CD4-positive, alpha-beta T cell (primary cell): ENCODE data around the gene THAP7. TPM values are rescaled to one million over a fixed set of nuclear protein-coding genes. Genes with fewer than 3 reads are reported as not detected.

Experiments used
- ATAC-seq: fragments of 200-7000 bp; cut with Tn5 transposase; one replicate; pipeline ENCODE4 v1.10.0; 2022; ENCODE audit warnings: mild to moderate bottlenecking; ENCODE audit not compliant: poor library complexity
- CTCF ChIA-PET: fragments of 350-600 bp; sonication (Branson Sonifier 250); formaldehyde crosslinking; loops from one replicate; lab custom pipeline; 2021; ENCODE audit warnings: antibody characterized with exemption, inconsistent platforms; lab: Charles Lee
- POLR2A ChIA-PET: fragments of 350-600 bp; sonication (Branson Sonifier 250); formaldehyde crosslinking; loops from one replicate; lab custom pipeline; 2021; ENCODE audit warnings: antibody characterized with exemption, inconsistent platforms; lab: Charles Lee
- DNase-seq, 14 experiments: peaks; one replicate each; pipeline ENCODE4 v3.0.0-alpha.2; 2013 to 2020; ENCODE audit warnings: mixed read lengths in 2 of 14
- H3K27ac ChIP-seq, 2 donors: one replicate each; pipeline versions ENCODE4 v1.5.1 to v1.7.0; 2013; ENCODE audit warnings: low read length in 2 of 2, low read depth in 1 of 2, mild to moderate bottlenecking in 1 of 2
- H3K27me3 ChIP-seq, 2 experiments: 1 replicate in 1 of 2; 2 replicates in 1 of 2; pipeline versions ENCODE4 v1.6.1 to v1.7.0; 2013; ENCODE audit warnings: low read length in 2 of 2, control low read depth in 1 of 2, mild to moderate bottlenecking in 1 of 2, moderate library complexity in 1 of 2; ENCODE audit not compliant: insufficient read depth in 2 of 2, control insufficient read depth in 1 of 2
- H3K36me3 ChIP-seq: one replicate; pipeline ENCODE4 v1.6.1; 2013; ENCODE audit warnings: low read length, control low read depth; ENCODE audit not compliant: insufficient read depth
- H3K4me1 ChIP-seq: one replicate; pipeline ENCODE4 v1.6.1; 2013; ENCODE audit warnings: low read length, control low read depth; ENCODE audit not compliant: insufficient read depth
- H3K4me3 ChIP-seq: one replicate; pipeline ENCODE4 v1.5.1; 2013; ENCODE audit warnings: mild to moderate bottlenecking, low read length, moderate library complexity
- H3K9me3 ChIP-seq, 2 experiments: 1 replicate in 1 of 2; 2 replicates in 1 of 2; pipeline versions ENCODE4 v1.6.1 to v1.7.0; 2013; ENCODE audit warnings: low read length in 2 of 2, mild to moderate bottlenecking in 2 of 2, control low read depth in 1 of 2, moderate library complexity in 1 of 2; ENCODE audit not compliant: control insufficient read depth in 1 of 2, insufficient read depth in 1 of 2
- H3K27ac Mint-ChIP-seq: one replicate; pipeline ENCODE4 v1.8.0; 2020; ENCODE audit warnings: mixed read lengths
- H3K27me3 Mint-ChIP-seq: one replicate; pipeline ENCODE4 v1.8.0; 2021; ENCODE audit warnings: mixed read lengths
- H3K36me3 Mint-ChIP-seq: one replicate; pipeline ENCODE4 v1.8.0; 2021; ENCODE audit warnings: low read depth, mixed read lengths
- H3K4me1 Mint-ChIP-seq: one replicate; pipeline ENCODE4 v1.8.0; 2021; ENCODE audit warnings: low read depth, mixed read lengths
- H3K4me3 Mint-ChIP-seq: one replicate; pipeline ENCODE4 v1.8.0; 2020; ENCODE audit warnings: mild to moderate bottlenecking, mixed read lengths
- H3K9me3 Mint-ChIP-seq: one replicate; pipeline ENCODE4 v1.8.0; 2020; ENCODE audit warnings: mixed read lengths
- CTCF ChIP-seq: fragments of 200-600 bp; IDR thresholded peaks from one replicate; pipeline ENCODE4 v1.8.0; 2022; ENCODE audit warnings: antibody characterized with exemption, mild to moderate bottlenecking
- intact Hi-C, 2 experiments: fragments of 100-400 bp; cut with DNase I in 1 of 2; cut with micrococcal nuclease in 1 of 2; formaldehyde crosslinking; loops; one replicate each; pipeline versions ENCODE4 v1.15.1 to v1.9.0; 2023 to 2025; cut with DNase I, micrococcal nuclease
- total RNA-seq, 174 experiments: library from RNA in 2 of 174; stranded (reverse) in 2 of 174; gene quantifications; one replicate each; pipeline ENCODE4 v1.2.3 and lab custom pipeline; 2021 to 2026

THAP7 gene
- total RNA-seq, 2 experiments from 2014 or later: 82.7 to 84.0 TPM

DNA sequence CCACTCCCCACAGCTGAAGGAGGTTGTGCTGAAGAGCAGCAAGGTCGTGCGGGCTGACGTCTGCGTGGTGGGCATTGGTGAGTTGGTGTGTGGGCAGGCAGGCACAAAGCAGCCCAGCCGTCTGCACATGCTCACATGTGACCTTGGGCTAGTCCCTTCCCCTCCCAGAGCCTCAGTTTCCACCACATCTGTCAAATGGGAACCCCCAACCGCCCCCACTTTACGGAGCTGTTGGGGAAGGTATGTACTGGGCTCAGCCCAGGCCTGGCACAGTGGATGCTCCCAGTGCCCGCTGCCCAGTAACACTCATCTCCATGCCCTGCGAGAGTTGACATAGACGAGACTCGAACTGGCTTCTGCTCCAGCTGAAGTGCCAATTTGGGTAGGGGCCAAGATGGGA, 24.9 kb downstream of the THAP7 start:
- Mint-ChIP-seq H3K9me3 (no peaks in the 10 kb centered on the region), H3K36me3 (no peaks in the 10 kb centered on the region), H3K4me3 (no peak overlapping the region), H3K27me3 (no peaks in the 10 kb centered on the region), H3K27ac (no peak overlapping the region), H3K4me1 (peaks cover 28% of the 10 kb centered on the region)
- ATAC-seq (no peak), DNase-seq (no peak)
- H3K4me1 ChIP-seq: peaks cover 32% of the 10 kb centered on the region
- TF ChIP-seq CTCF: no peak
- intact Hi-C loops: loop anchor here in 1 of 2 experiments (10.0 kb wide), 1 partner anchor 128 kb away; no protein-coding TSS in a partner anchor
- no peak overlapping the region for H3K4me3 ChIP-seq
- POLR2A ChIA-PET: no interaction called here
- no peaks in the 10 kb centered on the region for H3K36me3 ChIP-seq
- peaks cover 6 to 18% of the 10 kb centered on the region in 2 experiments for H3K9me3 ChIP-seq
- H3K27ac ChIP-seq: no peak overlapping the region
- H3K27me3 ChIP-seq: no peaks in the 10 kb centered on the region
- CTCF ChIA-PET: no interaction called here

- H3K9me3 Mint-ChIP-seq: no peaks in the 10 kb centered on the region
- ATAC-seq (no peak), DNase-seq (no peak)
- H3K4me1 ChIP-seq: peaks cover 26% of the 10 kb centered on the region
- H3K36me3 Mint-ChIP-seq: no peaks in the 10 kb centered on the region
- no peak overlapping the region for H3K27ac Mint-ChIP-seq
- no peaks in the 10 kb centered on the region for H3K27me3 ChIP-seq
- H3K4me1 Mint-ChIP-seq: peaks cover 25% of the 10 kb centered on the region
- H3K27ac ChIP-seq: no peak overlapping the region
- no peaks in the 10 kb centered on the region for H3K36me3 ChIP-seq
- peaks cover 6 to 18% of the 10 kb centered on the region in 2 experiments for H3K9me3 ChIP-seq
- POLR2A ChIA-PET: no interaction called here
- H3K4me3 Mint-ChIP-seq: no peak overlapping the region
- intact Hi-C loops: loop anchor here in 1 of 2 experiments (10.0 kb wide), 1 partner anchor 128 kb away; no protein-coding TSS in a partner anchor
- H3K27me3 Mint-ChIP-seq: no peaks in the 10 kb centered on the region
- no peak overlapping the region for H3K4me3 ChIP-seq
- CTCF ChIA-PET: no interaction called here
- no peak for TF ChIP-seq CTCF
Measured at GRCh38 chr22:20976291-20976877, 25.5 kb downstream of the THAP7 start.

- no peak for ATAC-seq
- Mint-ChIP-seq H3K27me3 (no peaks in the 10 kb centered on the region), H3K27ac (no peak overlapping the region), H3K4me3 (no peak overlapping the region), H3K36me3 (no peaks in the 10 kb centered on the region), H3K9me3 (no peaks in the 10 kb centered on the region), H3K4me1 (peaks cover 18% of the 10 kb centered on the region)
- Histone ChIP-seq H3K27ac (no peak overlapping the region), H3K9me3 (peaks cover 6 to 18% of the 10 kb centered on the region in 2 experiments), H3K4me3 (no peak overlapping the region), H3K4me1 (peaks cover 19% of the 10 kb centered on the region), H3K27me3 (no peaks in the 10 kb centered on the region), H3K36me3 (no peaks in the 10 kb centered on the region)
- POLR2A ChIA-PET: no interaction called here
- CTCF ChIA-PET: no interaction called here
- DNase-seq: no peak
- intact Hi-C loops: loop anchor here in 1 of 2 experiments (10.0 kb wide), 1 partner anchor 129 kb away; no protein-coding TSS in a partner anchor
- no peak for TF ChIP-seq CTCF
Measured at GRCh38 chr22:20975541-20976290, 26.2 kb downstream of the THAP7 start.
